PC-3 (cell line): ENCODE data around the gene MDH1. TPM values are rescaled to one million over a fixed set of nuclear protein-coding genes. Genes with fewer than 3 reads are reported as not detected.
"Not testable (repeated sequence)": the region's sequence is repeated elsewhere in the genome, so short reads cannot be mapped to it uniquely, and the experiment has no call there.

Source experiments
- ATAC-seq: fragments of 200-7000 bp; cut with Tn5 transposase; 2 replicates; pipeline ENCODE4 v1.9.1; 2020; ENCODE audit warnings: mild to moderate bottlenecking, moderate library complexity
- BruUV-seq: library from RNA; stranded (reverse); fragments of 400-500 nt; replicated peaks from 2 replicates; lab custom pipeline; 2021; lab: Mats Ljungman, UMichigan
- CTCF ChIA-PET: fragments of 300-600 bp; sonication (Branson Sonifier 250); formaldehyde crosslinking; loops from one replicate; lab custom pipeline; 2022; ENCODE audit warnings: antibody characterized with exemption; lab: Charles Lee
- POLR2A ChIA-PET: fragments of 300-600 bp; sonication (Branson Sonifier 250); formaldehyde crosslinking; loops from one replicate; lab custom pipeline; 2022; ENCODE audit warnings: antibody characterized with exemption; ENCODE audit not compliant: unreplicated experiment; lab: Charles Lee
- DNase-seq: peaks from one replicate; pipeline ENCODE4 v3.0.0-alpha.2; 2015
- H2AFZ ChIP-seq: fragments of 300-600 bp; sonication (generic); 2 replicates; pipeline ENCODE4 v1.6.0; 2016; ENCODE audit warnings: antibody characterized with exemption, low read length
- H3F3A ChIP-seq: fragments of 300-600 bp; sonication (generic); one replicate; pipeline ENCODE4 v1.6.0; 2017; ENCODE audit warnings: antibody characterized with exemption, low read length, control low read depth, mild to moderate bottlenecking; ENCODE audit not compliant: unreplicated experiment
- H3K27ac ChIP-seq: fragments of 300-600 bp; sonication (generic); 2 replicates; pipeline ENCODE4 v1.5.1; 2016; ENCODE audit warnings: mild to moderate bottlenecking, low read length
- H3K27me3 ChIP-seq: fragments of 300-600 bp; sonication (generic); 2 replicates; pipeline ENCODE4 v1.6.1; 2016; ENCODE audit warnings: low read length, mixed read lengths
- H3K36me3 ChIP-seq: fragments of 300-600 bp; sonication (generic); 2 replicates; pipeline ENCODE4 v1.6.1; 2016; ENCODE audit warnings: low read depth, mixed run types, low read length, mixed read lengths
- H3K4me1 ChIP-seq: fragments of 300-600 bp; sonication (generic); 2 replicates; pipeline ENCODE4 v1.5.1; 2016; ENCODE audit warnings: low read length; ENCODE audit not compliant: insufficient read depth
- H3K4me2 ChIP-seq: fragments of 300-600 bp; sonication (generic); 2 replicates; pipeline ENCODE4 v1.6.0; 2016; ENCODE audit warnings: low read length
- H3K4me3 ChIP-seq: fragments of 300-600 bp; sonication (generic); 2 replicates; pipeline ENCODE4 v1.5.1; 2016; ENCODE audit warnings: mild to moderate bottlenecking, low read length, mixed read lengths
- H3K79me2 ChIP-seq: fragments of 300-600 bp; sonication (generic); 2 replicates; pipeline ENCODE4 v1.6.1; 2017; ENCODE audit warnings: low read length, mixed read lengths
- H3K9ac ChIP-seq: fragments of 300-600 bp; sonication (generic); 2 replicates; pipeline ENCODE4 v1.6.0; 2016; ENCODE audit warnings: mild to moderate bottlenecking, low read length
- H3K9me2 ChIP-seq: fragments of 300-600 bp; sonication (generic); replicated peaks from 2 replicates; pipeline ENCODE4 v1.6.1; 2016; ENCODE audit warnings: mixed run types, low read length, mixed read lengths
- H3K9me3 ChIP-seq: fragments of 300-600 bp; sonication (generic); 2 replicates; pipeline ENCODE4 v1.6.1; 2016; ENCODE audit warnings: low read length, mixed read lengths
- H4K20me1 ChIP-seq: fragments of 300-600 bp; sonication (generic); 2 replicates; pipeline ENCODE4 v1.6.1; 2016; ENCODE audit warnings: low read length, mixed read lengths
- EZH2 ChIP-seq: fragments of 300-600 bp; sonication (generic); IDR thresholded peaks from one replicate; pipeline ENCODE4 v1.6.1; 2017; ENCODE audit warnings: antibody characterized with exemption, mild to moderate bottlenecking, low read length; ENCODE audit not compliant: unreplicated experiment
- EZH2phosphoT487 ChIP-seq: fragments of 300-600 bp; sonication (generic); IDR thresholded peaks from 2 replicates; pipeline ENCODE4 v1.6.1; 2018; ENCODE audit warnings: mild to moderate bottlenecking, antibody characterized with exemption, low read length, borderline replicate concordance
- intact Hi-C: fragments of 100-400 bp; cut with micrococcal nuclease; formaldehyde crosslinking; loops from 2 replicates; pipeline ENCODE4 v1.9.0; 2023
- total RNA-seq: library from RNA; depleted of rRNA; stranded (reverse); fragments of >200 nt; gene quantifications from 2 replicates; pipeline ENCODE4 v1.2.3, GENCODE V29; 2014
- TF ChIP-seq, protein P1 (sequence below): fragments of 300-600 bp; sonication (generic); conservative IDR thresholded peaks from 2 replicates; pipeline ENCODE4 v1.5.1; 2017; ENCODE audit warnings: antibody characterized with exemption, low read depth, mild to moderate bottlenecking, low read length

MDH1 gene
- total RNA-seq, 1 experiment from 2014 or later: 304 TPM

DNA sequence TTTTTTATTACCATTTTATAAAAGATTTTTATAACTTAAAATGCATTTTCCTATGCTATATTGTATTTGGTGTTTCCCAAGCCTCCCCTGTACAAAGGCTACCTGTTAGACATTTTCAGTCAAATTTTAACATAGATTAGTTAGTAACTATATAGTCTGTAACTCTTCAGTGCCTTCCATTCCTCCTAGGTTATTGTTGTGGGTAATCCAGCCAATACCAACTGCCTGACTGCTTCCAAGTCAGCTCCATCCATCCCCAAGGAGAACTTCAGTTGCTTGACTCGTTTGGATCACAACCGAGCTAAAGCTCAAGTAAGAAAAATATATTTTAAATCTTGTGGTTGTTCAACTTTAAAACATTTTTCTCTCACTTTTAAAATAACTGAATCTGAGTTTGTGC, 10.2 kb downstream of the MDH1 start:
- no peaks in the 10 kb centered on the region for H3K4me1 ChIP-seq
- H4K20me1 ChIP-seq: no peaks in the 10 kb centered on the region
- CTCF ChIA-PET: no interaction called here
- no TSS peak for BruUV-seq
- no peak overlapping the region for H3K9ac ChIP-seq
- H3K36me3 ChIP-seq: peaks cover 44% of the 10 kb centered on the region
- H3K27ac ChIP-seq: no peak overlapping the region
- H3K9me3 ChIP-seq: no peaks in the 10 kb centered on the region
- H3K9me2 ChIP-seq: no peaks in the 10 kb centered on the region
- TF ChIP-seq EZH2phosphoT487 (no peak), EZH2 (no peak)
- TF ChIP-seq, protein P1, sequence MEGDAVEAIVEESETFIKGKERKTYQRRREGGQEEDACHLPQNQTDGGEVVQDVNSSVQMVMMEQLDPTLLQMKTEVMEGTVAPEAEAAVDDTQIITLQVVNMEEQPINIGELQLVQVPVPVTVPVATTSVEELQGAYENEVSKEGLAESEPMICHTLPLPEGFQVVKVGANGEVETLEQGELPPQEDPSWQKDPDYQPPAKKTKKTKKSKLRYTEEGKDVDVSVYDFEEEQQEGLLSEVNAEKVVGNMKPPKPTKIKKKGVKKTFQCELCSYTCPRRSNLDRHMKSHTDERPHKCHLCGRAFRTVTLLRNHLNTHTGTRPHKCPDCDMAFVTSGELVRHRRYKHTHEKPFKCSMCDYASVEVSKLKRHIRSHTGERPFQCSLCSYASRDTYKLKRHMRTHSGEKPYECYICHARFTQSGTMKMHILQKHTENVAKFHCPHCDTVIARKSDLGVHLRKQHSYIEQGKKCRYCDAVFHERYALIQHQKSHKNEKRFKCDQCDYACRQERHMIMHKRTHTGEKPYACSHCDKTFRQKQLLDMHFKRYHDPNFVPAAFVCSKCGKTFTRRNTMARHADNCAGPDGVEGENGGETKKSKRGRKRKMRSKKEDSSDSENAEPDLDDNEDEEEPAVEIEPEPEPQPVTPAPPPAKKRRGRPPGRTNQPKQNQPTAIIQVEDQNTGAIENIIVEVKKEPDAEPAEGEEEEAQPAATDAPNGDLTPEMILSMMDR: no peak
- intact Hi-C loops: no loop called here
- no peak overlapping the region for H3K4me3 ChIP-seq
- no peak overlapping the region for H2AFZ ChIP-seq
- DNase-seq (no peak), ATAC-seq (no peak)
- H3K79me2 ChIP-seq: peaks cover 17% of the 10 kb centered on the region
- POLR2A ChIA-PET: no interaction called here
- no peaks in the 10 kb centered on the region for H3K27me3 ChIP-seq
- no peaks in the 10 kb centered on the region for H3F3A ChIP-seq
- H3K4me2 ChIP-seq: no peak overlapping the region

GRCh38 chr2:63600881-63601460, 12.2 kb downstream of the MDH1 start:
- Histone ChIP-seq H3K9ac (no peak overlapping the region), H3K4me3 (no peak overlapping the region), H3K36me3 (peaks cover 46% of the 10 kb centered on the region), H3F3A (no peaks in the 10 kb centered on the region), H3K79me2 (no peaks in the 10 kb centered on the region), H3K9me2 (no peaks in the 10 kb centered on the region), H3K4me1 (no peaks in the 10 kb centered on the region), H3K27ac (no peak overlapping the region), H2AFZ (no peak overlapping the region), H3K27me3 (no peaks in the 10 kb centered on the region), H4K20me1 (no peaks in the 10 kb centered on the region), H3K4me2 (no peak overlapping the region), H3K9me3 (no peaks in the 10 kb centered on the region)
- BruUV-seq: no TSS peak
- TF ChIP-seq EZH2 (no peak), EZH2phosphoT487 (no peak)
- TF ChIP-seq, protein P1: no peak
- ChIA-PET CTCF (no interaction called here), POLR2A (no interaction called here)
- ATAC-seq (no peak), DNase-seq (no peak)
- intact Hi-C loops: no loop called here

DNA sequence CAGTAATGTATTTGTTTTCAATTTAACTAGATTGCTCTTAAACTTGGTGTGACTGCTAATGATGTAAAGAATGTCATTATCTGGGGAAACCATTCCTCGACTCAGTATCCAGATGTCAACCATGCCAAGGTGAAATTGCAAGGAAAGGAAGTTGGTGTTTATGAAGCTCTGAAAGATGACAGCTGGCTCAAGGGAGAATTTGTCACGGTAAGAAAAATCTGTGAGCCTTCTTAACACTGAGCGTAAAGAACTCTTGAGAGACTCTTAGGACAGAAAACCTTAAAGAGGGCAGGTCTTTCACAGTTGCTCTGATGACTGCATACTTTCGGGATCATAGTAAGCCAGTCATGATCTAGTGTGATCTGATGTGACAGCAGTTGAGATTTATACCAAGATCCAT, 15.9 kb downstream of the MDH1 start:
- Histone ChIP-seq H3K27me3 (no peaks in the 10 kb centered on the region), H3K9me3 (no peaks in the 10 kb centered on the region), H3K4me1 (no peaks in the 10 kb centered on the region), H3K4me2 (no peak overlapping the region), H2AFZ (no peak overlapping the region), H3K79me2 (no peaks in the 10 kb centered on the region), H3F3A (no peaks in the 10 kb centered on the region), H3K9me2 (no peaks in the 10 kb centered on the region), H3K27ac (no peak overlapping the region), H3K4me3 (no peak overlapping the region), H4K20me1 (no peaks in the 10 kb centered on the region), H3K9ac (no peak overlapping the region), H3K36me3 (peaks cover 50% of the 10 kb centered on the region)
- DNase-seq (no peak), ATAC-seq (no peak)
- TF ChIP-seq EZH2phosphoT487 (no peak), EZH2 (no peak)
- TF ChIP-seq, protein P1: no peak
- ChIA-PET CTCF (no interaction called here), POLR2A (no interaction called here)
- intact Hi-C loops: no loop called here
- no TSS peak for BruUV-seq

GRCh38 chr2:63608865-63609264, 20.1 kb downstream of the MDH1 start:
- H3K4me3 ChIP-seq, CTCF ChIA-PET, DNase-seq, H3K4me1 ChIP-seq, H2AFZ ChIP-seq, H4K20me1 ChIP-seq, H3K9me3 ChIP-seq, POLR2A ChIA-PET, BruUV-seq, intact Hi-C loops, H3K9ac ChIP-seq, H3K4me2 ChIP-seq, H3F3A ChIP-seq, H3K27ac ChIP-seq, H3K79me2 ChIP-seq, H3K27me3 ChIP-seq, H3K9me2 ChIP-seq, ATAC-seq: not testable (repeated sequence)
- peaks cover 29% of the 10 kb centered on the region; the same call in 1 of the 2 replicates for H3K36me3 ChIP-seq
